Fibroblast of lung (primary cell): Measurements from ENCODE around the gene TGFBRAP1. TPM values are rescaled to one million over a fixed set of nuclear protein-coding genes. Genes with fewer than 3 reads are reported as not detected.

Experiments
- DNase-seq, 2 donors: peaks; one replicate each; pipeline versions ENCODE4 v3.0.0 to v3.0.0-alpha.2; 2010; ENCODE audit warnings: low read depth in 2 of 2
- H2AFZ ChIP-seq: 2 replicates; pipeline ENCODE4 v1.5.1; 2012; ENCODE audit warnings: low read length, control low read depth, inconsistent platforms
- H3K27ac ChIP-seq: 2 replicates; pipeline ENCODE4 v1.5.1; 2011; ENCODE audit warnings: low read length, control low read depth; ENCODE audit not compliant: insufficient read depth
- H3K27me3 ChIP-seq: 2 replicates; pipeline ENCODE4 v1.5.1; 2011; ENCODE audit warnings: mild to moderate bottlenecking, low read length; ENCODE audit not compliant: control insufficient read depth, insufficient read depth
- H3K36me3 ChIP-seq: 2 replicates; pipeline ENCODE4 v1.5.1; 2011; ENCODE audit warnings: low read length; ENCODE audit not compliant: control insufficient read depth, insufficient read depth
- H3K4me1 ChIP-seq: 2 replicates; pipeline ENCODE4 v1.5.1; 2011; ENCODE audit warnings: low read length; ENCODE audit not compliant: control insufficient read depth, insufficient read depth; ENCODE audit errors: extremely low read depth
- H3K4me2 ChIP-seq: 2 replicates; pipeline ENCODE4 v1.5.1; 2011; ENCODE audit warnings: low read length, control low read depth; ENCODE audit not compliant: insufficient read depth; ENCODE audit errors: extremely low read depth
- H3K4me3 ChIP-seq, 4 experiments: fragments of 200-600 bp in 1 of 4; sonication (generic) in 1 of 4; replicated peaks in 1 of 4; 2 replicates each; pipeline ENCODE4 v1.5.1; 2011 to 2016; ENCODE audit warnings: low read length in 4 of 4, low read depth in 3 of 4, mild to moderate bottlenecking in 3 of 4, control low read depth in 2 of 4, inconsistent platforms in 1 of 4, mixed read lengths in 1 of 4; ENCODE audit not compliant: insufficient read depth in 1 of 4; ENCODE audit errors: control extremely low read depth in 1 of 4
- H3K79me2 ChIP-seq: 2 replicates; pipeline ENCODE4 v1.5.1; 2012; ENCODE audit warnings: mild to moderate bottlenecking, low read length, inconsistent platforms; ENCODE audit not compliant: control insufficient read depth, insufficient read depth
- H3K9ac ChIP-seq: 2 replicates; pipeline ENCODE4 v1.5.1; 2011; ENCODE audit warnings: mild to moderate bottlenecking, low read length, control low read depth; ENCODE audit not compliant: insufficient read depth
- H3K9me3 ChIP-seq: 2 replicates; pipeline ENCODE4 v1.5.1; 2012; ENCODE audit warnings: low read depth, low read length; ENCODE audit not compliant: control insufficient read depth, insufficient read depth
- H4K20me1 ChIP-seq: 2 replicates; pipeline ENCODE4 v1.5.1; 2011; ENCODE audit warnings: low read length; ENCODE audit not compliant: control insufficient read depth, insufficient read depth; ENCODE audit errors: extremely low read depth
- EZH2 ChIP-seq: IDR thresholded peaks from 2 replicates; pipeline ENCODE4 v1.5.1; 2012; ENCODE audit warnings: low read length, control low read depth, mild to moderate bottlenecking; ENCODE audit errors: missing control alignments
- polyA plus RNA-seq, 2 donors: library from polyadenylated mRNA; depleted of rRNA in 1 of 2; stranded (reverse) in 1 of 2; unstranded in 1 of 2; fragments of >200 nt; gene quantifications; 2 replicates each; pipeline ENCODE4 v1.2.1, GENCODE V29; 2011 to 2012; ENCODE audit warnings: missing spikeins in 1 of 2
- total RNA-seq: library from RNA; depleted of rRNA; stranded (reverse); fragments of >200 nt; gene quantifications from 2 replicates; pipeline ENCODE4 v1.2.1, GENCODE V29; 2014
- TF ChIP-seq, protein P1 (sequence below), 2 donors: IDR thresholded peaks in 1 of 2; conservative IDR thresholded peaks in 1 of 2; 1 replicate in 1 of 2; 2 replicates in 1 of 2; pipeline ENCODE4 v1.5.1; 2011 to 2012; ENCODE audit warnings: low read length in 2 of 2, control low read depth in 1 of 2, inconsistent platforms in 1 of 2, low read depth in 1 of 2, mild to moderate bottlenecking in 1 of 2

TGFBRAP1 gene
- total and polyA plus RNA-seq, 2 donors (not counting 1 experiment from before 2014, with no cell fraction given) = 8.5 to 14.9 TPM

DNA sequence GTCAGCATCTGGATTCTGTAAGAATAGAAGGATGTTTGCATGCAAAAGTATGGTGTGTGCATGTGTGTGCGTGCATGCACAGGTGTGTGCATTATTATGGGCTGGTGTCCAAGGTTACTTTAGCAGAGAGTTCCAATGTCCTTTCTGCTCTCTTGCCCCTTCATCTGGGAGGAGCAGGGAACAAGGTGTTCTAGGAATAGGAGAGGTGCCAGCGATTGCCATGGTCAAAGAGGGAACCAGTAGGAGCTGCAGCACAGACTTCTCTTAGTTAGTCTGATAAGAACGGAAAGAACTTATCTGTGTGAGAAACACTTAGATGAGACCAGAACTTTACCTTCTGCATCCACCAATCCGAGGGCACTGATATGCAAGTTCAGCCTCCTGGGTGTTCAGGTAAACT, 79.6 kb downstream of the TGFBRAP1 start:
- no peak overlapping the region for H3K4me2 ChIP-seq

GRCh38 chr2:105249181-105249580, 80.4 kb downstream of the TGFBRAP1 start:
- Histone ChIP-seq H3K9me3 (no peaks in the 10 kb centered on the region), H3K9ac (no peak overlapping the region), H3K79me2 (no peaks in the 10 kb centered on the region), H2AFZ (no peak overlapping the region), H3K4me2 (no peak overlapping the region), H3K4me3 (no peak overlapping the region), H3K36me3 (no peaks in the 10 kb centered on the region), H4K20me1 (no peaks in the 10 kb centered on the region), H3K27me3 (peaks cover 5% of the 10 kb centered on the region), H3K4me1 (no peaks in the 10 kb centered on the region), H3K27ac (no peak overlapping the region)
- DNase-seq = no peak
- no peak for TF ChIP-seq EZH2
- TF ChIP-seq, protein P1, sequence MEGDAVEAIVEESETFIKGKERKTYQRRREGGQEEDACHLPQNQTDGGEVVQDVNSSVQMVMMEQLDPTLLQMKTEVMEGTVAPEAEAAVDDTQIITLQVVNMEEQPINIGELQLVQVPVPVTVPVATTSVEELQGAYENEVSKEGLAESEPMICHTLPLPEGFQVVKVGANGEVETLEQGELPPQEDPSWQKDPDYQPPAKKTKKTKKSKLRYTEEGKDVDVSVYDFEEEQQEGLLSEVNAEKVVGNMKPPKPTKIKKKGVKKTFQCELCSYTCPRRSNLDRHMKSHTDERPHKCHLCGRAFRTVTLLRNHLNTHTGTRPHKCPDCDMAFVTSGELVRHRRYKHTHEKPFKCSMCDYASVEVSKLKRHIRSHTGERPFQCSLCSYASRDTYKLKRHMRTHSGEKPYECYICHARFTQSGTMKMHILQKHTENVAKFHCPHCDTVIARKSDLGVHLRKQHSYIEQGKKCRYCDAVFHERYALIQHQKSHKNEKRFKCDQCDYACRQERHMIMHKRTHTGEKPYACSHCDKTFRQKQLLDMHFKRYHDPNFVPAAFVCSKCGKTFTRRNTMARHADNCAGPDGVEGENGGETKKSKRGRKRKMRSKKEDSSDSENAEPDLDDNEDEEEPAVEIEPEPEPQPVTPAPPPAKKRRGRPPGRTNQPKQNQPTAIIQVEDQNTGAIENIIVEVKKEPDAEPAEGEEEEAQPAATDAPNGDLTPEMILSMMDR (conservative IDR thresholded peaks at IDR 0.05 in 1 of 2, IDR thresholded peaks at IDR 0.05 in 1 of 2; ENCODE audit: low read depth in 1 of 2, low read length in 2 of 2) = no peak

More for the DNA sequence above, 79.6 kb downstream of the TGFBRAP1 start:
- DNase-seq = no peak
- Histone ChIP-seq H3K36me3 (no peaks in the 10 kb centered on the region), H3K9ac (no peak overlapping the region), H2AFZ (no peak overlapping the region), H3K27ac (no peak overlapping the region), H3K4me1 (no peaks in the 10 kb centered on the region), H3K27me3 (peaks cover 5% of the 10 kb centered on the region), H3K4me3 (no peak overlapping the region), H3K79me2 (no peaks in the 10 kb centered on the region), H4K20me1 (no peaks in the 10 kb centered on the region), H3K9me3 (no peaks in the 10 kb centered on the region)
- TF ChIP-seq, protein P1 (conservative IDR thresholded peaks at IDR 0.05 in 1 of 2, IDR thresholded peaks at IDR 0.05 in 1 of 2; ENCODE audit: low read depth in 1 of 2, low read length in 2 of 2) = no peak
- no peak for TF ChIP-seq EZH2

DNA sequence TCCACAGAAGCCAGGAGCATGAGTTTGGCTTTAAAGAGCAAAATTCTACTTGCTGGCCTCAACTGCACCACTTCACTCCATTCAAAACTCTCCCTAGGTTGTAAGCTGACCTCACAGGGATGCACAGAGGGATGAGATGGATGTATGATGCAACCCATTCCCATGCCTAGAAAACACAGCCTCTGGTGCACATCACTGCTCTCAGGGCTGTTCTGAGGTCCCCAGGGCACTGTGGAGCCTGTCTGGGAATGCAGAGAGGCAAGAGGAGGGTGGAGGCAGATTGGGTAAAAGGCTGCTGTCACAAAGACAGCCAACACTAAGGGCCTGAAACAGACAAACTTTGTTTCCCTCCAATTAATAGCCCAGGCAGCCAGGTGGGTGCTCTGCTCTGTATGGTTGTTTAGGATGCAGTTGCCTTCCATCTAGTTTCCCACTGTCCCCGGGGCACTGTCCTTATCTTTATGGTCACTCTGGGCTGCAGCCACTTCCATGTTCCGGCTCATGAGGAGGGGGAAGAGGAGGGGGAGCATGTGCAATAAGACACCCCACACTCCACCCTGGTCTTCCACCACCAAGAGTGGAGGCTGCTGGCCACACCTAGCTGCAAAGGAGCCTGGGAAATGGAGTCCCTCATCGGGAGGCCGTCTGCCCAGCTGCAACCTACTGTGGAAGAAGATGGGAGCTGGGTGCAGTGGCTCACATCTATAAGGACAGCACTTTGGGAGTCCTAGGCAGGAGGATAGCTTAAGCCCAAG, 81.0 kb downstream of the TGFBRAP1 start:
- Histone ChIP-seq H2AFZ (no peak overlapping the region), H3K36me3 (no peaks in the 10 kb centered on the region), H3K79me2 (no peaks in the 10 kb centered on the region), H3K4me3 (no peak overlapping the region), H3K27me3 (peaks cover 5% of the 10 kb centered on the region), H4K20me1 (no peaks in the 10 kb centered on the region), H3K4me1 (no peaks in the 10 kb centered on the region), H3K4me2 (no peak overlapping the region), H3K9me3 (no peaks in the 10 kb centered on the region), H3K9ac (no peak overlapping the region), H3K27ac (no peak overlapping the region)
- TF ChIP-seq EZH2 = no peak
- TF ChIP-seq, protein P1 (conservative IDR thresholded peaks at IDR 0.05 in 1 of 2, IDR thresholded peaks at IDR 0.05 in 1 of 2; ENCODE audit: low read depth in 1 of 2, low read length in 2 of 2) = no peak
- DNase-seq = no peak
